ENCODE results near the gene CEPT1. TPM values are rescaled to one million over a fixed set of nuclear protein-coding genes. Genes with fewer than 3 reads are reported as not detected.

The CEPT1 gene
- total and polyA plus RNA-seq, 3 donors from 2014 or later, result 25.0 to 69.4 (median 63.2) TPM

- DNase-seq, result no peak
- peaks cover 15% of the 10 kb centered on the region for H3K4me1 ChIP-seq
- H3K9me3 ChIP-seq, result no peaks in the 10 kb centered on the region
- no peaks in the 10 kb centered on the region for H3K27me3 ChIP-seq
- H3K4me3 ChIP-seq, result no peak overlapping the region
- TF ChIP-seq CTCF (IDR thresholded peaks at IDR 0.05) (no peak), POLR2A (IDR thresholded peaks at IDR 0.05) (no peak)
- no peaks in the 10 kb centered on the region for H3K36me3 ChIP-seq (ENCODE audit: low read depth, missing control alignments)
- no peak overlapping the region for H3K27ac ChIP-seq
- intact Hi-C loops (cut with DNase I; ENCODE audit: low total_unique reads), result loop anchor here (5.0 kb wide), 1 partner anchor 181 kb away; no protein-coding TSS in a partner anchor
- 62 to 66% methylated on average over 5 of the region's 5 CpGs for WGBS, 2 donors
Measured at GRCh38 chr1:111221633-111222291, 81.7 kb downstream of the CEPT1 start.

GRCh38 chr1:111222308-111223125 is 82.5 kb downstream of the CEPT1 start:
- DNase-seq, result peak; percentile 87
- intact Hi-C loops (cut with DNase I; ENCODE audit: low total_unique reads), result loop anchor here (5.0 kb wide), 1 partner anchor 180 kb away; no protein-coding TSS in a partner anchor
- H3K4me3 ChIP-seq, result no peak overlapping the region

GRCh38 chr1:111223126-111223685 is 83.2 kb downstream of the CEPT1 start:
- no peak overlapping the region for H3K4me3 ChIP-seq
- no peaks in the 10 kb centered on the region for H3K36me3 ChIP-seq (ENCODE audit: low read depth, missing control alignments)
- DNase-seq, result no peak
- intact Hi-C loops (cut with DNase I; ENCODE audit: low total_unique reads), result loop anchor here (5.0 kb wide), 1 partner anchor 179 kb away; no protein-coding TSS in a partner anchor
- WGBS, 2 donors, result 88 to 89% methylated on average over 6 of the region's 6 CpGs
- no peak overlapping the region for H3K27ac ChIP-seq
- H3K4me1 ChIP-seq, result peaks cover 22% of the 10 kb centered on the region
- H3K9me3 ChIP-seq, result no peaks in the 10 kb centered on the region
- TF ChIP-seq CTCF (IDR thresholded peaks at IDR 0.05) (peak in 1 of 3 experiments; percentile 9), POLR2A (IDR thresholded peaks at IDR 0.05) (no peak)
- H3K27me3 ChIP-seq, result no peaks in the 10 kb centered on the region

More at GRCh38 chr1:111222308-111223125, 82.5 kb downstream of the CEPT1 start:
- H3K9me3 ChIP-seq, result no peaks in the 10 kb centered on the region
- TF ChIP-seq POLR2A (IDR thresholded peaks at IDR 0.05), result no peak
- peak; percentile 56 to 90 (median 82) for TF ChIP-seq CTCF (IDR thresholded peaks at IDR 0.05)
- H3K27me3 ChIP-seq, result no peaks in the 10 kb centered on the region
- no peak overlapping the region for H3K27ac ChIP-seq
- no peaks in the 10 kb centered on the region for H3K36me3 ChIP-seq (ENCODE audit: low read depth, missing control alignments)
- peaks cover 15% of the 10 kb centered on the region for H3K4me1 ChIP-seq
- WGBS, 2 donors, result 32 to 34% methylated on average over 10 of the region's 10 CpGs

- H3K27me3 ChIP-seq, result no peaks in the 10 kb centered on the region
- H3K4me1 ChIP-seq, result peaks cover 28% of the 10 kb centered on the region
- TF ChIP-seq CTCF (IDR thresholded peaks at IDR 0.05) (no peak), POLR2A (IDR thresholded peaks at IDR 0.05) (no peak)
- H3K27ac ChIP-seq, result no peak overlapping the region
- H3K36me3 ChIP-seq (ENCODE audit: low read depth, missing control alignments), result no peaks in the 10 kb centered on the region
- DNase-seq, result no peak
- intact Hi-C loops (cut with DNase I; ENCODE audit: low total_unique reads), result no loop called here
- no peak overlapping the region for H3K4me3 ChIP-seq
- no peaks in the 10 kb centered on the region for H3K9me3 ChIP-seq
Measured at GRCh38 chr1:111225091-111225490, 85.1 kb downstream of the CEPT1 start.

Data from testis (tissue), 3 donors.